Hepatocyte (in vitro differentiated cells): Measurements from ENCODE around the gene SHE. TPM values are rescaled to one million over a fixed set of nuclear protein-coding genes. Genes with fewer than 3 reads are reported as not detected.

Source experiments
- DNase-seq: peaks from one replicate; pipeline ENCODE4 v3.0.0-alpha.2; 2016; ENCODE audit warnings: low spot score
- H2AFZ ChIP-seq: fragments of 200-600 bp; sonication (generic); 2 replicates; pipeline ENCODE4 v1.6.0; 2016; ENCODE audit warnings: antibody characterized with exemption, mild to moderate bottlenecking
- H3K27ac ChIP-seq: fragments of 200-600 bp; sonication (generic); 2 replicates; pipeline ENCODE4 v1.5.1; 2016; ENCODE audit warnings: mild to moderate bottlenecking
- H3K27me3 ChIP-seq: fragments of 200-600 bp; sonication (generic); 2 replicates; pipeline ENCODE4 v1.6.1; 2016
- H3K36me3 ChIP-seq: fragments of 200-600 bp; sonication (generic); replicated peaks from 2 replicates; pipeline ENCODE4 v1.5.1; 2016; ENCODE audit warnings: low read depth; ENCODE audit not compliant: insufficient read depth
- H3K4me1 ChIP-seq: fragments of 200-600 bp; sonication (generic); 2 replicates; pipeline ENCODE4 v1.5.1; 2016; ENCODE audit warnings: mild to moderate bottlenecking, moderate library complexity; ENCODE audit not compliant: insufficient read depth
- H3K4me2 ChIP-seq: fragments of 200-600 bp; sonication (generic); 2 replicates; pipeline ENCODE4 v1.6.0; 2016
- H3K4me3 ChIP-seq: fragments of 200-600 bp; sonication (generic); 2 replicates; pipeline ENCODE4 v1.5.1; 2016; ENCODE audit warnings: mild to moderate bottlenecking
- H3K79me2 ChIP-seq: fragments of 200-600 bp; sonication (generic); 2 replicates; pipeline ENCODE4 v1.6.0; 2017; ENCODE audit warnings: mild to moderate bottlenecking
- H3K9me2 ChIP-seq: fragments of 200-600 bp; sonication (generic); replicated peaks from 2 replicates; pipeline ENCODE4 v1.6.0; 2017; ENCODE audit warnings: mild to moderate bottlenecking; ENCODE audit not compliant: insufficient read depth
- H3K9me3 ChIP-seq: fragments of 200-600 bp; sonication (generic); 2 replicates; pipeline ENCODE4 v1.5.1; 2016; ENCODE audit warnings: low read depth, mild to moderate bottlenecking
- H4K20me1 ChIP-seq: fragments of 200-600 bp; sonication (generic); 2 replicates; pipeline ENCODE4 v1.6.0; 2016; ENCODE audit warnings: mild to moderate bottlenecking; ENCODE audit not compliant: insufficient read depth, poor library complexity, severe bottlenecking
- CTCF ChIP-seq: fragments of 200-600 bp; sonication (generic); IDR thresholded peaks from 2 replicates; pipeline ENCODE4 v1.5.1; 2016; ENCODE audit warnings: antibody characterized with exemption, mild to moderate bottlenecking; ENCODE audit not compliant: poor library complexity
- EZH2 ChIP-seq: fragments of 200-600 bp; sonication (generic); IDR thresholded peaks from 2 replicates; pipeline ENCODE4 v1.6.1; 2016; ENCODE audit warnings: antibody characterized with exemption, mild to moderate bottlenecking, borderline replicate concordance
- EZH2phosphoT487 ChIP-seq: fragments of 200-600 bp; sonication (generic); IDR thresholded peaks from one replicate; pipeline ENCODE4 v1.6.1; 2018; ENCODE audit warnings: antibody characterized with exemption, mild to moderate bottlenecking, low read depth, moderate library complexity; ENCODE audit not compliant: unreplicated experiment, severe bottlenecking
- WGBS: methylation state at CpG from one replicate; pipeline ENCODE4 v1.1.6; 2016; ENCODE audit warnings: low lambda C conversion rate; ENCODE audit errors: missing lambda C conversion rate; 5-methylcytosine and 5-hydroxymethylcytosine counted together
- polyA plus RNA-seq: library from polyadenylated mRNA; unstranded; fragments of >200 nt; fragmentation: Nextera tagmentation; extraction: Ambion mirVana; gene quantifications from 2 replicates; pipeline ENCODE4 v1.2.1, GENCODE V29; 2016
- total RNA-seq: library from RNA; depleted of rRNA; stranded (reverse); fragments of >200 nt; gene quantifications from 2 replicates; pipeline ENCODE4 v1.2.3, GENCODE V29; 2014

SHE gene
- total and polyA plus RNA-seq, 2 experiments from 2014 or later = 0.60 TPM; not detected in 1

- TF ChIP-seq EZH2phosphoT487 = no peak
- no peak for TF ChIP-seq CTCF
- TF ChIP-seq EZH2 = no peak
- Histone ChIP-seq H3K9me3 (no peaks in the 10 kb centered on the region), H3K36me3 (no peaks in the 10 kb centered on the region), H3K4me3 (no peak overlapping the region), H2AFZ (no peak overlapping the region), H3K4me1 (no peaks in the 10 kb centered on the region), H3K27ac (no peak overlapping the region), H3K9me2 (no peaks in the 10 kb centered on the region), H3K79me2 (no peaks in the 10 kb centered on the region), H3K27me3 (no peaks in the 10 kb centered on the region), H4K20me1 (no peaks in the 10 kb centered on the region), H3K4me2 (no peak overlapping the region)
- WGBS = 46% methylated on average over 1 of the region's 1 CpG
- DNase-seq = no peak
Observed at GRCh38 chr1:154481053-154481452, 21.2 kb downstream of the SHE start.

- H3K4me1 ChIP-seq = no peaks in the 10 kb centered on the region
- no peaks in the 10 kb centered on the region for H3K27me3 ChIP-seq
- no peak overlapping the region for H3K4me3 ChIP-seq
- no peak overlapping the region for H3K4me2 ChIP-seq
- TF ChIP-seq EZH2phosphoT487 (no peak), CTCF (peak; percentile 94)
- no peaks in the 10 kb centered on the region for H3K9me3 ChIP-seq
- 43% methylated on average over 9 of the region's 9 CpGs for WGBS
- DNase-seq = peak; percentile 87
- H3K27ac ChIP-seq = no peak overlapping the region
- H3K79me2 ChIP-seq = no peaks in the 10 kb centered on the region
- no peaks in the 10 kb centered on the region for H4K20me1 ChIP-seq
- no peak overlapping the region for H2AFZ ChIP-seq
- H3K36me3 ChIP-seq = no peaks in the 10 kb centered on the region
- H3K9me2 ChIP-seq = no peaks in the 10 kb centered on the region
Observed at GRCh38 chr1:154479764-154480421, 22.3 kb downstream of the SHE start.

GRCh38 chr1:154478639-154479038 is 23.6 kb downstream of the SHE start:
- no peak overlapping the region for H3K4me2 ChIP-seq

More at GRCh38 chr1:154478639-154479038, 23.6 kb downstream of the SHE start:
- WGBS = 53% methylated on average over 5 of the region's 5 CpGs
- H3K36me3 ChIP-seq = no peaks in the 10 kb centered on the region
- no peaks in the 10 kb centered on the region for H3K4me1 ChIP-seq
- H3K27ac ChIP-seq = no peak overlapping the region
- H3K9me3 ChIP-seq = no peaks in the 10 kb centered on the region
- no peak overlapping the region for H3K4me3 ChIP-seq
- TF ChIP-seq EZH2 (no peak), CTCF (peak; percentile 24), EZH2phosphoT487 (no peak)
- no peaks in the 10 kb centered on the region for H4K20me1 ChIP-seq
- H2AFZ ChIP-seq = no peak overlapping the region
- H3K79me2 ChIP-seq = no peaks in the 10 kb centered on the region
- DNase-seq = peak; percentile 37
- no peaks in the 10 kb centered on the region for H3K9me2 ChIP-seq
- H3K27me3 ChIP-seq = no peaks in the 10 kb centered on the region
